Large intestine (tissue), 3 donors: ENCODE measurements around the gene ASCC3. TPM values are rescaled to one million over a fixed set of nuclear protein-coding genes. Genes with fewer than 3 reads are reported as not detected.

Experiments used
- DNase-seq, 2 donors: peaks; one replicate each; pipeline versions ENCODE4 v3.0.0 to v3.0.0-alpha.2; 2013
- H3K27ac ChIP-seq: one replicate; pipeline ENCODE4 v1.5.1; 2013; ENCODE audit warnings: low read length
- H3K27me3 ChIP-seq: 2 replicates; pipeline ENCODE4 v1.6.1; 2013; ENCODE audit warnings: low read length; ENCODE audit not compliant: control insufficient read depth, insufficient read depth
- H3K36me3 ChIP-seq: 2 replicates; pipeline ENCODE4 v1.6.1; 2013; ENCODE audit warnings: low read length; ENCODE audit not compliant: control insufficient read depth, insufficient read depth
- H3K4me1 ChIP-seq: one replicate; pipeline ENCODE4 v1.6.1; 2013; ENCODE audit warnings: low read length; ENCODE audit not compliant: control insufficient read depth, insufficient read depth
- H3K4me3 ChIP-seq: one replicate; pipeline ENCODE4 v1.5.1; 2013; ENCODE audit warnings: low read length
- H3K9me3 ChIP-seq: one replicate; pipeline ENCODE4 v1.6.1; 2013; ENCODE audit warnings: mild to moderate bottlenecking, low read depth, low read length, moderate library complexity; ENCODE audit not compliant: control insufficient read depth
- WGBS: methylation state at CpG from one replicate; pipeline ENCODE4 v1.1.5; 2013; ENCODE audit warnings: low lambda C conversion rate; ENCODE audit not compliant: insufficient coverage; 5-methylcytosine and 5-hydroxymethylcytosine counted together
- polyA plus RNA-seq: library from polyadenylated mRNA; unstranded; fragments of 120-200 nt; gene quantifications from one replicate; pipeline ENCODE4 v1.2.1, GENCODE V29; 2013

The ASCC3 gene
- polyA plus RNA-seq, 1 donor, result 25.8 TPM

- Histone ChIP-seq H3K4me3 (no peak overlapping the region), H3K27me3 (no peaks in the 10 kb centered on the region), H3K4me1 (no peaks in the 10 kb centered on the region), H3K36me3 (peaks cover 9% of the 10 kb centered on the region), H3K9me3 (no peaks in the 10 kb centered on the region), H3K27ac (no peak overlapping the region)
- DNase-seq, result no peak
- 87% methylated on average over 2 of the region's 2 CpGs for whole genome bisulfite sequencing
These were observed 374.5 kb downstream of the ASCC3 start for GRCh38 chr6:100506651-100507050.

GRCh38 chr6:100504786-100505737, 376.1 kb downstream of the ASCC3 start:
- no peaks in the 10 kb centered on the region for H3K27me3 ChIP-seq
- H3K27ac ChIP-seq, result no peak overlapping the region
- DNase-seq, result no peak
- H3K9me3 ChIP-seq, result no peaks in the 10 kb centered on the region
- no peaks in the 10 kb centered on the region for H3K4me1 ChIP-seq
- H3K36me3 ChIP-seq, result peaks cover 5% of the 10 kb centered on the region
- no peak overlapping the region for H3K4me3 ChIP-seq
- no CpG with 5 or more reads among the region's 6 CpGs for WGBS

GRCh38 chr6:100503043-100503705, 378.0 kb downstream of the ASCC3 start:
- no peaks in the 10 kb centered on the region for H3K4me1 ChIP-seq
- no peaks in the 10 kb centered on the region for H3K9me3 ChIP-seq
- no peaks in the 10 kb centered on the region for H3K27me3 ChIP-seq
- H3K27ac ChIP-seq, result no peak overlapping the region
- DNase-seq, result no peak
- H3K36me3 ChIP-seq, result no peaks in the 10 kb centered on the region
- no peak overlapping the region for H3K4me3 ChIP-seq

- Histone ChIP-seq H3K4me1 (no peaks in the 10 kb centered on the region), H3K4me3 (no peak overlapping the region), H3K36me3 (no peaks in the 10 kb centered on the region), H3K27ac (no peak overlapping the region), H3K27me3 (no peaks in the 10 kb centered on the region), H3K9me3 (no peaks in the 10 kb centered on the region)
- no peak for DNase-seq
- 50% methylated on average over 2 of the region's 6 CpGs for WGBS
These were observed 387.8 kb downstream of the ASCC3 start for GRCh38 chr6:100493206-100493888.

- no peaks in the 10 kb centered on the region for H3K27me3 ChIP-seq
- no peaks in the 10 kb centered on the region for H3K36me3 ChIP-seq
- no peak for DNase-seq
- no peak overlapping the region for H3K4me3 ChIP-seq
- 60% methylated on average over 2 of the region's 13 CpGs for WGBS
- no peaks in the 10 kb centered on the region for H3K4me1 ChIP-seq
- no peaks in the 10 kb centered on the region for H3K9me3 ChIP-seq
- H3K27ac ChIP-seq, result no peak overlapping the region
These were observed 389.0 kb downstream of the ASCC3 start for GRCh38 chr6:100491952-100492670.

GRCh38 chr6:100490065-100490464, 391.1 kb downstream of the ASCC3 start:
- no peak overlapping the region for H3K27ac ChIP-seq
- no peaks in the 10 kb centered on the region for H3K4me1 ChIP-seq
- no peaks in the 10 kb centered on the region for H3K9me3 ChIP-seq
- DNase-seq, result no peak
- H3K27me3 ChIP-seq, result peaks cover 4% of the 10 kb centered on the region
- no CpG with 5 or more reads among the region's 2 CpGs for WGBS
- H3K36me3 ChIP-seq, result no peaks in the 10 kb centered on the region
- no peak overlapping the region for H3K4me3 ChIP-seq

- 100% methylated on average over 2 of the region's 5 CpGs for WGBS
- no peak overlapping the region for H3K4me3 ChIP-seq
- DNase-seq, result no peak
- no peaks in the 10 kb centered on the region for H3K9me3 ChIP-seq
- peaks cover 6% of the 10 kb centered on the region for H3K27me3 ChIP-seq
- H3K36me3 ChIP-seq, result no peaks in the 10 kb centered on the region
- H3K27ac ChIP-seq, result no peak overlapping the region
- no peaks in the 10 kb centered on the region for H3K4me1 ChIP-seq
These were observed 392.9 kb downstream of the ASCC3 start for GRCh38 chr6:100488244-100488643.

- WGBS, result no CpG with 5 or more reads among the region's 2 CpGs
- H3K27ac ChIP-seq, result no peak overlapping the region
- no peak overlapping the region for H3K4me3 ChIP-seq
- H3K9me3 ChIP-seq, result no peaks in the 10 kb centered on the region
- no peak for DNase-seq
- H3K27me3 ChIP-seq, result peaks cover 9% of the 10 kb centered on the region
- H3K4me1 ChIP-seq, result no peaks in the 10 kb centered on the region
- H3K36me3 ChIP-seq, result no peaks in the 10 kb centered on the region
These were observed 393.5 kb downstream of the ASCC3 start for GRCh38 chr6:100487638-100488037.

GRCh38 chr6:100485268-100485667, 395.9 kb downstream of the ASCC3 start:
- DNase-seq, result no peak
- Histone ChIP-seq H3K27ac (no peak overlapping the region), H3K27me3 (peaks cover 9% of the 10 kb centered on the region), H3K9me3 (no peaks in the 10 kb centered on the region), H3K4me1 (no peaks in the 10 kb centered on the region), H3K36me3 (no peaks in the 10 kb centered on the region), H3K4me3 (no peak overlapping the region)

- no CpG with 5 or more reads among the region's 5 CpGs for WGBS
- DNase-seq, result no peak
- no peak overlapping the region for H3K4me3 ChIP-seq
These were observed 396.7 kb downstream of the ASCC3 start for GRCh38 chr6:100484474-100484873.

More at GRCh38 chr6:100484474-100484873, 396.7 kb downstream of the ASCC3 start:
- H3K9me3 ChIP-seq, result no peaks in the 10 kb centered on the region
- peaks cover 9% of the 10 kb centered on the region for H3K27me3 ChIP-seq
- H3K36me3 ChIP-seq, result no peaks in the 10 kb centered on the region
- no peaks in the 10 kb centered on the region for H3K4me1 ChIP-seq
- no peak overlapping the region for H3K27ac ChIP-seq
